GM21528 (cell line): Measurements from ENCODE around the gene ARAP1.

ENCODE experiments used
- ATAC-seq: cut with Tn5 transposase; IDR thresholded peaks from one replicate; pipeline ENCODE4 v1.9.1; 2021; ENCODE audit warnings: mild to moderate bottlenecking, moderate library complexity; ENCODE audit not compliant: unreplicated experiment, low FRiP score

ARAP1 gene

DNA sequence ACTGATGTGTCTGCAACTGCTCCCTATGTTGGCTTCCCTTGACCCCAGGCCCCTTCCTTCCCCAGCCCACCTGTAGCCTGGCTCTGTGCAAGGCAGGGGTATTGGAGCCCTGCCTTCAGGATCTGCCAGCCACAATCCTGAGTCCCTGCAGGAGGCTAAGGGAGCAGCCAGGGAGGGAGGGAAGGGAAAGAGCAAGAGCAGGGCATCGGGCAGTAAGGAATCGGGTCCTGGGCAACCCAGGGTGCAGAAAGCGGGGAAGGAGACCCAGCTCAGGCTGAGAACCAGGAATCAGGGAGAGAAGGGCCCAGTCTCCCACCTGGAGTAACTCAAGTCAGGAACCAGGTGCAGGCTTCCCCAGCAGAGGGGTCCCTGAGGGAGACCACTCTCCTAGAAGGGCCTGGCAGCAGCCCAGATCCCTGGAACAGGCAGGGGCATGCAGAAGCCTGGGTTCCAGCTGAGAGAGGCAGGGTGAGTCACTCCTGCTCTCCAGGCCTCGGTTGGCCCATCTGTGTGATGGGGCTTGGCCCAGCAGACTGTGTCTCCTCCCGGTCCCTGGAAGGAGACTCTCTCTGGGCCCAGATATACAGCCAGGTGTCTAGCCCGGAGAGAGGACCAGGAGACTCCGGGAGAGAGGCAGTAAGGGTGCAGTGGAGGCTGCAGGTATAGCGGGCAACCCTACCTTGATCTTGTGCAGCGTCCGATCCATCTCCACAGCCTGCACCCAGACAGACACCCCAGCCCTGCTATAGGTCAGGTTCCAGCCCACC is 28.3 kb upstream of the ARAP1 start:
- ATAC-seq = no peak

DNA sequence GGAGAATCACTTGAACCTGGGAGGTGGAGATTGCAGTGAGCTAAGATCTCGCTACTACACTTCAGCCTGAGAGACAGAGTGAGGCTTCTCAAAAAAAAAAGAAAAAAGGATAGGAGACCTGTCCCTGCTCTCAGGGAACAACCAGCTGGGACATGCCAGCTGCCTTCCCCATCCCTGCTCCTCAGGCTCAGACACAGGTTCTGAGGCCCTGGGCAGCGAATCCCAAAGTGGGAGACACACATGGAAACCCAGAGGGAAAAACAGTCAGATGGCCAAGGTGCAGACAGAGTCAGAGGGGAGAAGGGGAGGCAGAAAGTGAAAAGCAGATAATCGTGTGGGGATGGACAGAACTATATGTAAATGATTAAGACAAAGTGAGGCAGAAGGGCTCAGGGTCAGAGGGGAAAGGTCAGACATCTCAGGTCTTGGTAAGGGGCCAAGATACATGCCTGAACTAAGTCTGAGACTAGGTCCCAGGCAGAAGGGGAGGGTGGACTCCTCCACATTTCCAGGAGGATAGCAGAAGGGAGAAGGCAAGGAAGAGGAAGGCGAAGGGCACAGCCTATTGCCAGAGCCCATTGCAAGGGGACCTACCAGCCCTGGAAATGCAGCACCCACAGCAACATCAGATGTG is 27.4 kb upstream of the ARAP1 start:
- no peak for ATAC-seq

DNA sequence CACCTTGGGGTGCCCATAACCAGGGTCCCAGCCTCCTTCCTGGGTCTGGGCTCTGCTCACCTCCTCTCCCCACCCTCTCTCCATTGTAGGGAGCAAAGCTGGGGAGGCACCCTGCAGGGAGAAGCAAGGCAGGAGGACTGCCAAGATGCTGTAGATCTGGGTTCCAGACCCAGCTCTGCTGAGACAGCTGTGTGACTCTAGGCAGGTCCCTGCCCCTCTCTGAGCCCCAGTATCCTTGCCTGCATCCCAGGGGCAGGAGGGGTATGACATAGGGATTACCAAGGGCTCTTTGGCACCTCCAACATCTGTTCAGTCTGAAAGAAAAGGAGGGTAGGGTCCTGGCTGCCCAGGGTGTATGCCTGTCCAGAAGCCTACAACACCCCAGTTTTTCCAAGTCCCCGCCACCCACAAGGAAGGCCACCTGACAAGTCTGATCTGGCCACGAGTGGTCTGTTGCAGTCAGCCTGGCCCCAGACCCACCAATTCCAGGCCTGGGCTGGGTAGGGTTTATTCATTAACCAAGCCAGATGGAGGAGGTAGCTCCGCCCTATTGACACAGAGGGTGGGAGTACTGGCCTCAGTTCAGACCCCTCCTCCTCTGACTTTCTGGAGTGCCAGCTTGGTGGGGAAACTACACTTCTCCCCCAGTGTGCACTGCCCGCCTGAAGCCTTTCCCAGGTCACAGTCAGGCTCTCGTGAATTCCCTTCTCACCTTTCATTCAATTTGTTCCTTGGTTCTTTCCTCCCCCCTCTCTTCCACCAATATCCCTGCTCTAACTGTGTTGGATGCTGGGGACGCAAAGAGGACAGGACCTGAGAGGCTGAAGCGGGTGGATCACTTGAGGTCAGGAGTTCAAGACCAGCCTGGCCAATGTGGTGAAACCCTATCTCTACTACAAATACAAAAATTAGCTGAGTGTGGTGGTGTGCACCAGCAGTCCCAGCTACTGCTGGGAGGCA is 26.6 kb upstream of the ARAP1 start:
- no peak for ATAC-seq

DNA sequence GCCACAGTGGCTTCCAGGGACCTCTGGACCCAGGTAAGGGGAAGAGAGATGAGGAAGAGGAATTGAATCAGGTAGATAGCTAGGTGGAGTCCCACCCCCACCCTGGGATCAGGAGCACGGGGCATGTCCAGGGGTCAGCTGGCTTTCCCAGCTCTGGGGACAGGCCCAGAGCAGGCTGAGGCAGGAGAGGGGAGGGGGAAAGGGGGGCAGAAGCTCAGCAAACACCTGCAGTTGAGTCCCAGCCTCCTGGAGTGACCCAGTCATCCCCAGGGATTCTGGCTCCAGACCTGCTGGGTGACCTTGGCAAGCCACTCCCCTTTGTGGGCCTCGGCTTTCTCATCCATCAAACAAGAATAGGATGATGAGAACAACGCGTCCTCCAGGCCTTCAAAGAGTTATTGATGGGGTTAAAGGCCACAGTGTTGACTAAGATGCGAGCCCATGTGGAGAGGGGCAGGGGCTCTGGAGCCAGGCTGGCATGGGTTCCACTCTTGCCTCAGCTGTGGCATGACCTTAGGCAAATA is 25.6 kb upstream of the ARAP1 start:
- ATAC-seq = no peak

DNA sequence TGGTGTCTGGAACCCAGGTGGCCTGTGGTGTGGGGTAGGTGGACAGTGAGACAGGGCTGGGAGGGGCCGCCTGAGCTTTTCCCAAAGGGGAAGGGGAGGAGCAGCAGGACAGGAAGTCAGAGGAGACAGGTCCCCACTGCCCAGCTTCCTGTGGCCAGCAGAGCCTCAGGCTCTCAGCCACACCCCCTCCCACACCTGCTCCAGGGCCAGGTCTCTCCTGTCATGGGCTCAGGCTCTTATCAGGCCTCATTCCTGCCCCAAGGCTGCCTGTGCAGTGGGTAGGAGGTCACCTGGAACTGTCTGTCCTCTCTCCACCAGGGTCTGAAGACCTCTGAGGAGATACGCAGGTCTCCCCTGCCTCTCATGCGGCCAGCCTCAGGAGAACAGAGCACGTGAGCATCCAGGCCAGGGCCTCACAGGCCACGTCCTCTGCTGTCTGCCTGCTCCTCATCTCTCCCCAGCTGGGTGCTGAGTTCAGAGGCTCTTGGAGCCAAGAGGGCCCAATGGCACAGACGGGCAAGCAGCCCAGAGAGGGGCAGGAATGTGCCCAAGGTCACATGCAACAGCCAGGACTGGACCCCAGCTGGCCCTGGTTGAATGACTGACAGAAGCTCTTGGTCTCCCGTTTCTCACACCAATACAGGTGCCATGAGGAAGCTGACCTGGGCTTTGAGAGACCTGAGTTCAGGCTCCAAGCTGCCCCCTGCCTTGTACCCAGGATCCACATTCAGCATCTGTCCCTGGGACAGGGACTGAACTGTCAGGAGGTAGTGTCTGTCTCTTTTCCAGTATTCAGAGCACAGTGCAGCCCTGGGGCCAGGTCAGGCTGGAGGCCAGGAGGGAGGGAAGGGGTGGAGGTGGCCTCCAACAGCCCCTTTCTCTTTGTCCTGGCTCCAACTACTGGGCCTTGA is 24.9 kb upstream of the ARAP1 start:
- no peak for ATAC-seq

DNA sequence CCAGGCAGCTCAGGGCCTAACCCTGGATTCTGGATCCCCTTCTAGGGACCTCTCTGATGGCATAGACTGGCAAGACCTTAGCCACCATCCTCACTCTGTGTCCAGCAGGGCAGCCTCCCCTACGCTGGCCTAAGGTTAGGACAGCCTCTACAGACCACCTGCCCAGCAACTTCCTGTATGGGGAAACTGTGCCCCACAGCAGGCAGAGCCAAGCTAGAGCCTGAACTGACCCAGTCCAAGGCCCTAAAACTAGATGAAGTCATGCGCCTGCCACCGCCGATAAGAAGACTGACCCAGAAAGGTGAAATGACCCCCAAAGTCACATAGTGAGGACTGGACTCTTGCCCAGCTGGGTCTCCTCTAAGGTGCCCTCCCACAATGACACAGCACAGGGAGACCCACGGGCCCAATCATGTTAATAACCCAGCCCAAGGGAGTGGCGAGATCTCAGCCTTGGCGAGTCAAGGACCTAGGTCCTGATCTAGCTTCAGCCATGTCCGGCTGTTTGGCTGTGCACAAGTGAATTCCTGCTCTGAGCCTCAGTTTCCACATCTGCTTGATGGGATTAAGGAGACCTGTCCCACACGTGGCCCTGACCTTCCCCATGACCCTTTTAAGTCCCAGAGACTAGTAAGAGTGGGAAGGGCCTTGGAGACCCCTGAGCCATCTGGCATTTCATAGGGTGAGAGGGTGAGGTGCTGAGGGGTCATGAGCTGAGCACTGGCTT is 24.1 kb upstream of the ARAP1 start:
- ATAC-seq = no peak

DNA sequence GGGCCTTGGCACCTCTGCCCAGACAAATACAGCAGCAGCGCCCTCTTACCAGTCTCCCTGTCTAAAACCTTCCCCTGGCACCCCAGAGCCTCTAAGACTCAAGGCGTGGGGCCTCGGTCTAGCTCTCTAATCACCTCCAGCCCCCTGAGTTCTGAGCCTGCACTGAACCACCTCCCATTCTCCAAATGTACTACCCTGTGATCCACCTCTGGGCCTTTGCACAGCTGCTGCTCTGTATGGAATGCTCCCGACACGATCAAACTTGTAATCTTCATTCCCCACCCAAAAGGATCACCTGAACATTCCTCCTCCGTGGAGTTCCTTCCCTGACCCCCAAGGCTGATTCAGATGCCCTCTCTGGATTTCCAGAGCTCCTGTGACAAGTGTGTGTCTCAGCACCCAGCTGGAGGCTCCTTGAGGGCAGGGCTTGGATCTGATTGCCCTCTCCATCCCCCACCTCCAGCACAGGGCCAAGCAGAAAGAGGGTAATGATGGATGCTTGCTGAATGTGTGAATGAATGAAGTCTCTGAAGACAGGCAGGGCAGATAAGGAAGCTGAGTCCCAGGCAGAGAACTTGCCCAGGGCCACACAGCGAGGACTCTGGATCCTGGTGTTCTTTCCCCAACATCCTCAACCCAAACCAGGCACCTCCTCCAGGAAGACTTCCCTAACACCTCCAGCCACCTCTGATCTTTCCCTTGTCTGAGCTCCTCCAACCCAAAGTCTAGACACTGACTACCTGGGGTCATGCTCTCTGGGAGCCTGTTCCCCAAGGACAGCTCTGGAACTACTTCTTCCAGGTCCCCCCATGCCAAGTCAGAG is 23.3 kb upstream of the ARAP1 start:
- no peak for ATAC-seq

DNA sequence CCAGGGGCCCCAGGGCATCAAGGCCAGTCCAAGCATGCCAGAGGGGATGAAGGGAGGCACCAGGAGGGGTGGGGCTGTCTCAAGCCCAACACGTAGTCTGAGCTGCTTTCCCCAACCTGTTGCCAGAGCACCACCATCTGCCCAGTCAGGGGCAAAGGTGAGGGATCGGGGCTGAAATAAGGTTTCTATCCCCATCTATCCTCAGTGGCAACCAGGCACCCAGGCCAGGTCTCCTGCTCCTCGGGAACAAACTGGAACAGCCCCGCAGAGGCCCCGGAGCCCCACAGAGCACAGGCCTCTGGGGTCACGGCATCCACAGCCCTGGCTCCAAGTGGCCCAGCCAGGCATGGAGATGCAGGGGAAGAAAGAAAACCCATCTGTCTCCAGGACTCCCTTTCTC is 22.3 kb upstream of the ARAP1 start:
- no peak for ATAC-seq

DNA sequence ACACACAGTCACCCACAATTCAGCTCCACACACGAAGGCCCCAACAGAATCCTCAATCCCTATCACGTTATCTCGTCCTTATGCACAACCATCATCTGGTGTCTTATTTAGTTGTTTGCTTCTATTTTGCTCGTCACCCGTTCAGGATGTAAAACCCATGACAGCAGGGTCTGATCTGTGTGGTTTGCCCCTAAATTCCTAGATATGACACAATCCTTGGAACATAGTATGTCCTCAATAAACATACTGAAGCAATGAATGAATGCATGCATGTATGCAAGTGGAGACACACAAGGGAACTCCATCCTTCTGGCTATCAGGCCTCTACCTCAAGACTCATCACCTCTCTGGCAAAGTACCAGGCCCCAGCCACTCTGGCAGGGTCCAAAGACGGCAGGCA is 21.5 kb upstream of the ARAP1 start:
- no peak for ATAC-seq

DNA sequence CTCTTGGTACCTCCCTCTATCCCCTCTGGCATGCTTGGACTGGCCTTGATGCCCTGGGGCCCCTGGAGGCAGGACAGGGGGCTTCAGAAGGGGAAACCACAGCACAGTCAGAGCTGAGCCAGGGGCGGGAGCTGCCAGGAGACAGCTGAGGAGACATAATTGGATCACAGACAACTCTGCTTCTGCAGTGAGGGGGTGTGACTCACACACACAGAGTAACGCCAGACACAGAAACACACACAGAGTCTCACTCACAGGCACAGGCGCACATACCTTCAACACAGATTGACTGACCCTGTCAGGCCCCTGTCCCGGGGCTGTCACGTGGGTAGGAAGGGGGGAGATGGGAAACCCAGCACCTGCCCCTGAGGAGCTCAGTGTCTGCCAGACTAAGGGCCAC is 21.1 kb upstream of the ARAP1 start:
- ATAC-seq = no peak

DNA sequence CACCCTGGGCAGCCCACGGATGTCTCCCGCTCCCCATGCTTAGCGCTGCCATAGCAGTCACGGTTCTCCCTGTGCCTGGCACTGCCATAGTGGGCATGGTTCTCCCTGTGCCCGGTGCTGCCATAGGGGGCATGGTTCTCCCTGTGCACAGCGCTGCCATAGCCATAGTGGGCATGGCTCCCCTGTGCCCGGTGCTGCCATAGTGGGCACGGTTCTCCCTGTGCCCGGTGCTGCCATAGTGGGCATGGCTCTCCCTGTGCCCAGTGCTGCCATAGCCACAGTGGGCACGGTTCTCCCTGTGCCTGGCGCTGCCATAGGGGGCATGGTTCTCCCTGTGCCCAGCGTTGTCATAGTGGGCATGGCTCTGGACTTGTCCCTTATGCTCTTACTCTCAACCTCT is 19.9 kb upstream of the ARAP1 start:
- no peak for ATAC-seq

DNA sequence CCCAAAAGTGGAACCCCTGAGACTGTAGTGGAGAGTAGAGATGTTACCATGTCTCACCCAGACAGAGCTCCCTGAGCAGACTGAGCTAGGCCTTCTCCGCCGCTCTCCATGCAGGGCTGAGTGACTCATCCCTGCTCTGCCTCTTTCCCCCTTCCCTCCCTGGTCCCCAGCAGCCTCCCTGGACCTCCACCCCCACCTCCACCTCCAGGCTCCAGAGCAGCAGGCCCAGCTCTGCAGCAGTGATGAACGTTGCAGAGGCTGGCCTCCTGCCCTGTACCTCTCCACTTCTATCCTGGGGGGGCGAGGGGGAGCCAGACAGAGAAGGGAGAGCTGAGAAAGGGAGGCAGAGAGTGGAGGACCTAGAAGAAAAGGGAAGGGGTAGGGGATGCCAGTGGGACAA is 19.3 kb upstream of the ARAP1 start:
- ATAC-seq = no peak

DNA sequence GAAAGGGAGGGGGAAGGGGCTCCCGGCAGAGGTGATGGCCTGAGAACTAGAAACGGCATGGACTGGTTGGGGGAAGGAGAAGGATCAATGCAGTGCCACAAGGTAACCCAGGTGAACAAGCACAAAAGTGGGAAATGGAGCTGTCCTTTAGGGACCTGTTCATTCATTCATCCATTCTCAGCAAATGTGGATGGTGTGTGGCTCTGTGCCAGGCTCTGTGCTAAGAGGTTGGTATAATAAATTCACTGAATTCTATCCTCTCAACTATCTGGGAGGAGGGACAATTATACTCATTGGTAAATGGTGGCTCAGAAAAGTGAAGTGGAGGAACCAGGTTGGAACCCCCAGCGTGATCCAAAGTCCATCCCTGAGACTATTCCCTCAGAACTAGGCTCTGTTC is 18.6 kb upstream of the ARAP1 start:
- ATAC-seq = no peak

DNA sequence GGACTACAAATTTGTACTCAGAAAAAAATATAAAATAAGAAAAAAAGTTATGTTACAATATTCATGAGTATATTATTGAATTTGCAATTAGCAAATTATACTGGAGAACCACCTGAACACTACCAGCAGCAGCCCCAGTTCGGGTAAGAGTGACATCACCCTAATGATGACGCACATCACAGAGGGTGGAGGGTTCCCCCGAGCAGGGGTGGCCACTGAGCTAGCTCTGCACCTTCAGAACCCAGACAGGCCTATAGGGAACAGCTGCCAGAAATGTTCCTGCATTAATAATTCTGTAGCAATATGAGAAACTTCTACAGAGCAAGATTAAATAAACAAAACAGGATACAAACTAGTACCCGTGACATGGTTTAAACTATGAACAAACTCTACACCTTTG is 17.5 kb upstream of the ARAP1 start:
- no peak for ATAC-seq

DNA sequence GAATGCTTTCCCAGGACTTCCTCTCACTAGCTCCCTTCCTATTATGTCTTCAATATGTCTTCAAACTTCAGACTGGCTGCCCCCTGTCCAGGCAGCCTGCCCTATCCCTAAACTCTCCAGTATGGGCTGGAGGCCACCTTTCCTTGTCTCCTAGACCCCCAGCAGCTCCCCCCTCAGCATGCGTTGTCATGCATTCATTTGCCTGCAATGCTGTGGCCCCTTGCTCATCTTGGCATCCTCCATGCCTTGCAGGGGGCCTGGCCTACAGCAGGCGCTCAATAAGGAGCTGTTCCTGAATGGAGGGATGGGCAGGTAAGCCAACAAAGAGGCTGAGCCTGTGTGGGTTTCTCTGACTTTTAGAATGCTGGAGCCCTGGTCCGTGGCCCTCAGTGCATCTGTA is 16.4 kb upstream of the ARAP1 start:
- no peak for ATAC-seq

DNA sequence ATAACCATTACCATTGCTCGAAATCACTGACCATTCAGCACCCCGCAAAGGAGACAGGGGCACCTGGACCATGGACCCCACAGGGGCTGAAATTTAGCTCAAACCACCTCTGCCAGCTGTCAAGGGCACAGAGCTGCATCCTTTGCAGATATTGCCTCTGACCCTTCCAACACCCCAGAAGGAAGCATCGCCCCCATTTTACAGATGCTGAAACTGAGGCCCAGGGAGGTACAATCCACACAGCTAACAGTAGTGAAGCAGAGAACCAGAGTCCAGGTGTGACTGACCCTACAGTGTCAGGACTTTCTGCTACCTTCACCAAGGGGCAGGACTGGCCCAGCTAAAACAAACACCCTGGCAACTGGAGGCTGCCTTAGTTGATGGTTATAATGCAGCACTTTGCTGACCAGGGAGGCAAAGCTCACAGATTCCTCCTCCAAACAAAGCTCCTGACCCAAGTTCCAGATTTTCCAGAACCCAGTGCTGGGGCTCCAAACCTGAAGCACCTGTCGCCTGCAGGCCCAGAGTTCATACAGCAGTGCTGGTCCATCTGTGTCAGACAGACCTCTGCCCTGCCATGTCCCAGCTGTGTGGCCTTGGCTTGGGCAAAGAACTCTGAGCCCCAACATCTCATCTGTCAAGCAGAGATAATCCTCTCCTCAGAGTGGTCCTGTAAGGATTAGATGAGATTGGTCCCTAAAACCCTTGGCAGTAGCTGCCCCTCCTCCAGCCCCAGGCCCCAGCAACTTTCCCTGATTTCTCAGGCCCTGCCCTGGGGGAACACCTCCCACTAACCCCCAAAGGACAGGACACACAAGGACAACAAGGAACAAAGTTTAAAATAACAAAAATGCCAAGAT is 15.2 kb upstream of the ARAP1 start:
- ATAC-seq = no peak

DNA sequence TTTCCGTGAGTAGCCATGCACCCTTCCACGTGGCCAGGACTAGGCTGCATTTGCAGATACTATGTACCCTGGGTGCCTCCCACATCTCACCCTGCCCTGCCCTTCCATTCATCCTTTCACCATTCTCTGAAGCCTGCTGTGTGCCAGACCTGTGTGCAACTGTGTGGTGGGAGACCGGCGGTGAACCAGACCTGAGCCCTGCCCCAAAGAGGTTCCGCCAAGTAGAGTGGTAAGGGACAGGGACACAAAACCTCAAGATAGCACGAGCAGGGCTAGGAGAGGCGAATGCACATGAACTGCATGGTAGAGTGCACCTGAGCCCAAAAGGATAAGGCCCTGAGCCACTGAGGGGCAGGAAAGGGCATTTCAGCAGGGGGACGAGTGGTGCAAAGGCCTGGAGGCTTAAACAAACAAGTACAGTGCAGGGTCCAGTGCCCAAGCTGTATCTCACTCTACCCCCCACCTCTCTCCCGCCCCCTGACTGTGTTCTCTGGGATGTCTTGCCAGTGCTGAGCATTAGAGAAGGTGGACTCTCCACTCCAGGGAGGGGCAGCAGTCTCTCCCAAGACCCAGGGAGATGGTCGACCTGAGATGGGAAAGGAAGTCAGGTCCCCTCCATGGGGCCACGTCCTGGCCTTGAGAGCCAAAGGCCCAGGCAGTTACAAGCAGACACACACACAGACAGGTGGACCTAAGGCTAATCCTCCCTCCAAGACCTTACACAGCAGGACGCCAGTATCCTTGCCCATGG is 14.1 kb upstream of the ARAP1 start:
- ATAC-seq = no peak
